ENCODE results near the gene ZFPL1.
A peak's percentile ranks its signal among the peaks of the same experiment; 100 is the strongest.

Gene ZFPL1

DNA sequence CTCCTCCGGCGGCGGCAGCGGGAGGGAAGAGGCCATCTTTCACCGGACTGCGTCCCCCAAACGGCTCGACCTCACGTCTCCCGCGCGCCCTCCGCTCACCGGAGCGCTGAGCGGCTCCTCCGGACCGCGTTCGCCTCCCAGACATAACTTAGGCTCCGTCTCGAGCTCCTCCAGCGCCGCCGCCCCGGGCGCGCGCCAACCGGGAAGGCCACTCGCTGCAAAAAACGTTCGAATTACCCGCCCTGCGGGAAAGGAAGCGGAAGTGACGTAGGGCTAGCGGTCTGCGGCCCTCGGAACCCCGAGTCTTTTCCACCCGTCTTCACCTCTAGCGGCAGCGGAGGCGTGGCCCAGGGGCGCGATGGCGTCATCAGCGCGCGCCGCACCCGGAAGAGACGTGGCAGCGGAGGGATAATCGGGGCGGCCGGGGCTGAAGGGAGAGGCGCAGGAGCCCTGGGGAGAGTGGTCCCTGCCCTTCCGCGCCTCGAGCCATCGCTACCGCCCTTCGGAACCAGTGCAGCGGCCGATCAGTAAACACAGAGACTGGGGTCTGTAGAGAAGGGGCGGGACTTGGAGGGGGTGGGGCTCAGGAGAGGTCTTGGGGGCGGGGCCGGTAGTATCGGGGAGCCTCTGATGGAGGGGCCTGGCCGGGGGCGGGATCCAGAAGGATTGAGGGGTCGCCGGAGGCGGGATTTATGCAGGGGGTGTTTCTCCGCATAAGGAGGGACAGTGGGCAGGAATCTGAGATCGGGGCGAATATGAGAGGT lies at the start of gene ZFPL1, which contains the start of gene CDCA5:
Gene ZFPL1, plus strand, starts transcription at position 389 of the 764 bp plus-strand sequence. CDS start 477 bp downstream, outside the sequence.
Gene CDCA5, minus strand, starts transcription at position 207 of the 764 bp plus-strand sequence. Its CDS starts 62 bp downstream, at position 145.
- H3K4me3 ChIP-seq (ENCODE audit: low read depth, low read length), result peak within 1 kb of the TSS; percentile 93
- peak; percentile 97 for DNase-seq (ENCODE audit: low read depth)
- TF ChIP-seq CTCF (conservative IDR thresholded peaks at IDR 0.05; ENCODE audit: low read depth, low read length), result peak; percentile 22

DNA sequence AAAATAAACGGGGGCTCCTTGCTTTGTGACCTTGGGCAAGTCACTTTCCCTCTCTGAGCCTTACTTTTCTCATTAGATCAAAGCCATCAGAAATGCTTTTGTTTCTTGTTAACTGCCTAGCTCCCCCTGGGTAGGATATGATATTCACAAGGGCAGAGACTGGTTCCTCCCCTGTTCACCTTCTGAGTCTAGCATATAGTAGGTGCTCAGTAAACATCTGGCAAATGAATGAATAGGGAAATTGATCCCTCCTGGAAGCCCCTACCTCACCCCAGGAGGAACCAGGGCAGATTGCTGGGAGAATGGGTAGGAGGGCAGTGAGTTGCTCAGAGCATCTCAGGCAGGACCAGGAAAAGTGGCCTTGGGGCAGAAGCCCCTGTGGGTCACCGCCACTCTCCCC lies 49.6 kb upstream of the ZFPL1 start:
- no peak for TF ChIP-seq CTCF (conservative IDR thresholded peaks at IDR 0.05; ENCODE audit: low read depth, low read length)
- no peak overlapping the region for H3K4me3 ChIP-seq (ENCODE audit: low read depth, low read length)
- no peak for DNase-seq (ENCODE audit: low read depth)

GRCh38 chr11:65035579-65035978 lies 48.4 kb upstream of the ZFPL1 start:
- DNase-seq (ENCODE audit: low read depth), result no peak
- no peak overlapping the region for H3K4me3 ChIP-seq (ENCODE audit: low read depth, low read length)

GRCh38 chr11:65036931-65037330 lies 47.1 kb upstream of the ZFPL1 start:
- no peak overlapping the region for H3K4me3 ChIP-seq (ENCODE audit: low read depth, low read length)
- TF ChIP-seq CTCF (conservative IDR thresholded peaks at IDR 0.05; ENCODE audit: low read depth, low read length), result no peak
- DNase-seq (ENCODE audit: low read depth), result no peak

More at GRCh38 chr11:65035579-65035978, 48.4 kb upstream of the ZFPL1 start:
- no peak for TF ChIP-seq CTCF (conservative IDR thresholded peaks at IDR 0.05; ENCODE audit: low read depth, low read length)

GRCh38 chr11:65040520-65040846 lies 43.5 kb upstream of the ZFPL1 start:
- H3K4me3 ChIP-seq (ENCODE audit: low read depth, low read length), result peak overlapping the region; percentile 80
- DNase-seq (ENCODE audit: low read depth), result no peak
- no peak for TF ChIP-seq CTCF (conservative IDR thresholded peaks at IDR 0.05; ENCODE audit: low read depth, low read length)

DNA sequence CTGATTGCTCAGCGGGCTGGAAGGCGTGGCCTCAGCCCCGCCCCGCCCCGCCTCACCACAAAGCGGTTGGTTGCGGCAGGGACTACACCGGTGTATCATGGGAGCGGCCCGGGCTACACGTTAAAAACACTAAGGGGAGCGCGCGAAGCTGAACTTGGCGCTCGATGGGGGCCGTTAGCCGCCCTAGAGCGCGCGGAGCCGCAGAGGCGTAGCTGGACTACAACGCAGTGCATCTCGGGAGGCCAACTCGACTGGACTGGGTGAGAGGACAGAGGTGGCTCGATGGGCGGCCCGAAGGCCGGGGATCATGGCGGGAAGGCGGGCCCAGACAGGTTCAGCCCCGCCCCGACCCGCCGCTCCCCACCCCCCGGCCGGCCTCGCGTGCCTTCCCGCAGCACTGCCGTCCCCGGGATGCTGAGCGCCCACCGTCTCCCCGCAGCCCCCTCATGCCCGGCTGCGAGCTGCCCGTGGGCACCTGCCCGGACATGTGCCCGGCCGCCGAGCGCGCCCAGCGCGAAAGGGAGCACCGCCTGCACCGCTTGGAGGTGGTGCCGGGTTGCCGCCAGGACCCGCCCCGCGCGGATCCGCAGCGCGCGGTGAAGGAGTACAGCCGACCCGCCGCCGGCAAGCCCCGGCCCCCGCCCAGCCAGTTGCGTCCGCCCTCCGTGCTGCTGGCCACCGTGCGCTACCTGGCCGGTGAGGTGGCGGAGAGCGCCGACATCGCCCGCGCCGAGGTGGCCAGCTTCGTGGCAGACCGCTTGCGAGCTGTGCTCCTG lies 43.0 kb upstream of the ZFPL1 start, which contains the start of gene SAC3D1:
Gene SAC3D1, plus strand, starts transcription at position 364 of the 776 bp plus-strand sequence. Its CDS starts 83 bp downstream, at position 447.
- peak; percentile 94 for DNase-seq (ENCODE audit: low read depth)
- TF ChIP-seq CTCF (conservative IDR thresholded peaks at IDR 0.05; ENCODE audit: low read depth, low read length), result no peak
- peak within 1 kb of the TSS; percentile 80 for H3K4me3 ChIP-seq (ENCODE audit: low read depth, low read length)

Data from choroid plexus epithelial cell (primary cell).